LNCAP (cell line): ENCODE results near the gene PDCD2L.

Experiments
- CTCF ChIP-seq: fragments of 450-650 bp; IDR thresholded peaks from 2 replicates; pipeline ENCODE4 v1.5.1; 2017; ENCODE audit warnings: mild to moderate bottlenecking

PDCD2L gene

GRCh38 chr19:34454685-34455084 is 50.5 kb downstream of the PDCD2L start:
- TF ChIP-seq CTCF = no peak

- no peak for TF ChIP-seq CTCF
These were observed 53.2 kb downstream of the PDCD2L start for GRCh38 chr19:34457446-34457845.

GRCh38 chr19:34458677-34459076 is 54.5 kb downstream of the PDCD2L start:
- no peak for TF ChIP-seq CTCF

GRCh38 chr19:34459614-34460013 is 55.4 kb downstream of the PDCD2L start:
- TF ChIP-seq CTCF = no peak

- TF ChIP-seq CTCF = no peak
These were observed 57.3 kb downstream of the PDCD2L start for GRCh38 chr19:34461375-34462100.

GRCh38 chr19:34468409-34468808 is 64.2 kb downstream of the PDCD2L start:
- no peak for TF ChIP-seq CTCF

GRCh38 chr19:34471906-34472700 is 67.9 kb downstream of the PDCD2L start:
- no peak for TF ChIP-seq CTCF
